Upper lobe of left lung (tissue), 6 donors: ENCODE measurements around the gene IPPK. TPM values are rescaled to one million over a fixed set of nuclear protein-coding genes. Genes with fewer than 3 reads are reported as not detected.

Source experiments
- ATAC-seq, 2 donors: fragments of 200-7000 bp; cut with Tn5 transposase; one replicate each; pipeline ENCODE4 v1.9.1; 2022; ENCODE audit warnings: mild to moderate bottlenecking in 2 of 2, moderate library complexity in 2 of 2; ENCODE audit not compliant: low FRiP score in 2 of 2
- DNase-seq, 2 donors: peaks; one replicate each; pipeline ENCODE4 v3.0.0-alpha.2; 2019 to 2020
- H3K27ac ChIP-seq, 4 donors: fragments of 200-600 bp; sonication (generic); one replicate each; pipeline ENCODE4 v1.5.1; 2016 to 2019
- H3K27me3 ChIP-seq, 4 donors: fragments of 200-600 bp; sonication (generic); one replicate each; pipeline ENCODE4 v1.5.1; 2017 to 2019
- H3K36me3 ChIP-seq, 4 donors: fragments of 200-600 bp; sonication (generic); one replicate each; pipeline ENCODE4 v1.5.1; 2016 to 2019
- H3K4me1 ChIP-seq, 4 donors: fragments of 200-600 bp; sonication (generic); one replicate each; pipeline ENCODE4 v1.5.1; 2018 to 2019
- H3K4me3 ChIP-seq, 4 donors: fragments of 200-600 bp; sonication (generic); one replicate each; pipeline ENCODE4 v1.5.1; 2017 to 2019; ENCODE audit warnings: mild to moderate bottlenecking in 2 of 4, moderate library complexity in 1 of 4
- H3K9me3 ChIP-seq, 4 donors: fragments of 200-600 bp; sonication (generic); one replicate each; pipeline ENCODE4 v1.5.1; 2018 to 2019
- CTCF ChIP-seq, 6 experiments: fragments of 450-650 bp in 4 of 6; fragments of 200-600 bp in 2 of 6; sonication (generic) in 2 of 6; IDR thresholded peaks; one replicate each; pipeline ENCODE4 v1.5.1; 2016 to 2019; ENCODE audit warnings: antibody characterized with exemption in 6 of 6
- EP300 ChIP-seq, 4 donors: sonication (generic); formaldehyde crosslinking; IDR thresholded peaks; one replicate each; pipeline ENCODE4 v1.5.1; 2017; ENCODE audit warnings: antibody characterized with exemption in 4 of 4, control low read depth in 2 of 4
- POLR2A ChIP-seq, 4 donors: fragments of 450-650 bp; IDR thresholded peaks; one replicate each; pipeline ENCODE4 v1.5.1; 2016 to 2017; ENCODE audit warnings: antibody characterized with exemption in 4 of 4, mild to moderate bottlenecking in 2 of 4
- POLR2AphosphoS5 ChIP-seq, 2 donors: sonication (generic); formaldehyde crosslinking; IDR thresholded peaks; one replicate each; pipeline ENCODE4 v1.5.1; 2017; ENCODE audit warnings: antibody characterized with exemption in 2 of 2
- WGBS, 2 donors: methylation state at CpG; one replicate each; pipeline ENCODE4 v1.1.5; 2017 to 2018; 5-methylcytosine and 5-hydroxymethylcytosine counted together
- total RNA-seq, 6 donors: library from RNA; depleted of rRNA in 4 of 6; stranded (reverse); fragments of >200 nt in 4 of 6; gene quantifications; one replicate each; pipeline versions ENCODE4 v1.1.0 to v1.2.1, GENCODE V29; 2016 to 2021
- donor health status: DM: no; HTN: no; CAD: no; lungs with moderate emphysema.
- donor health status: DM: no; HTN: yes; CAD: no; lungs with severe emphysema.

The IPPK gene
- total RNA-seq, 6 donors from 2014 or later, result 4.7 to 16.6 (median 6.5) TPM

GRCh38 chr9:92636627-92637026 is 33.3 kb downstream of the IPPK start:
- DNase-seq, result no peak
- no peak for ATAC-seq
- Histone ChIP-seq H3K27ac (no peak overlapping the region), H3K4me1 (peaks cover 0 to 6% (median 0%) of the 10 kb centered on the region in 4 donors), H3K9me3 (no peaks in the 10 kb centered on the region), H3K36me3 (peaks cover 11 to 95% (median 83%) of the 10 kb centered on the region in 4 donors), H3K27me3 (no peaks in the 10 kb centered on the region), H3K4me3 (no peak overlapping the region)
- WGBS, 2 donors, result 82 to 85% methylated on average over 3 of the region's 3 CpGs
- TF ChIP-seq POLR2A (IDR thresholded peaks at IDR 0.05) (no peak), CTCF (IDR thresholded peaks at IDR 0.05) (no peak), POLR2AphosphoS5 (IDR thresholded peaks at IDR 0.05) (no peak), EP300 (IDR thresholded peaks at IDR 0.05) (no peak)

GRCh38 chr9:92635760-92636159 is 34.2 kb downstream of the IPPK start:
- WGBS, 2 donors, result 89 to 98% methylated on average over 4 of the region's 4 CpGs
- H3K27me3 ChIP-seq, result no peaks in the 10 kb centered on the region
- no peak overlapping the region for H3K27ac ChIP-seq
- peaks cover 11 to 91% (median 81%) of the 10 kb centered on the region in 4 donors for H3K36me3 ChIP-seq
- ATAC-seq (no peak), DNase-seq (no peak)
- peaks cover 0 to 6% (median 0%) of the 10 kb centered on the region in 4 donors for H3K4me1 ChIP-seq
- H3K9me3 ChIP-seq, result no peaks in the 10 kb centered on the region
- TF ChIP-seq POLR2A (IDR thresholded peaks at IDR 0.05), result no peak
- TF ChIP-seq EP300 (IDR thresholded peaks at IDR 0.05), result no peak
- TF ChIP-seq POLR2AphosphoS5 (IDR thresholded peaks at IDR 0.05), result no peak
- no peak for TF ChIP-seq CTCF (IDR thresholded peaks at IDR 0.05)
- H3K4me3 ChIP-seq, result no peak overlapping the region

- Histone ChIP-seq H3K27me3 (no peaks in the 10 kb centered on the region), H3K4me1 (peaks cover 0 to 6% (median 0%) of the 10 kb centered on the region in 4 donors), H3K9me3 (no peaks in the 10 kb centered on the region), H3K36me3 (peaks cover 11 to 86% (median 74%) of the 10 kb centered on the region in 4 donors), H3K4me3 (no peak overlapping the region), H3K27ac (no peak overlapping the region)
- TF ChIP-seq POLR2AphosphoS5 (IDR thresholded peaks at IDR 0.05) (peak in 1 of 2 donors; percentile 5), EP300 (IDR thresholded peaks at IDR 0.05) (no peak), CTCF (IDR thresholded peaks at IDR 0.05) (peak; percentile 67 to 88 (median 76)), POLR2A (IDR thresholded peaks at IDR 0.05) (no peak)
- ATAC-seq (peak; percentile 73 to 94), DNase-seq (peak; percentile 54 to 69)
- WGBS, 2 donors, result 70 to 76% methylated on average over 33 to 34 of the region's 35 CpGs
Measured at GRCh38 chr9:92634712-92635605, 35.0 kb downstream of the IPPK start.

GRCh38 chr9:92633614-92634278 is 36.2 kb downstream of the IPPK start:
- no peak overlapping the region for H3K4me3 ChIP-seq
- H3K4me1 ChIP-seq, result peaks cover 0 to 6% (median 0%) of the 10 kb centered on the region in 4 donors
- H3K27me3 ChIP-seq, result no peaks in the 10 kb centered on the region
- H3K27ac ChIP-seq, result no peak overlapping the region
- ATAC-seq (no peak), DNase-seq (peak in 1 of 2 donors; percentile 41)
- TF ChIP-seq EP300 (IDR thresholded peaks at IDR 0.05), result no peak
- TF ChIP-seq POLR2AphosphoS5 (IDR thresholded peaks at IDR 0.05), result no peak
- TF ChIP-seq POLR2A (IDR thresholded peaks at IDR 0.05), result no peak
- TF ChIP-seq CTCF (IDR thresholded peaks at IDR 0.05), result no peak
- H3K36me3 ChIP-seq, result peaks cover 11 to 76% (median 63%) of the 10 kb centered on the region in 4 donors
- no peaks in the 10 kb centered on the region for H3K9me3 ChIP-seq
- 97 to 100% methylated on average over 8 to 9 of the region's 9 CpGs for WGBS, 2 donors
